ENCODE measurements around the gene LMNA. TPM values are rescaled to one million over a fixed set of nuclear protein-coding genes. Genes with fewer than 3 reads are reported as not detected.

The LMNA gene
- total RNA-seq, 1 donor from 2014 or later: 588 TPM

DNA sequence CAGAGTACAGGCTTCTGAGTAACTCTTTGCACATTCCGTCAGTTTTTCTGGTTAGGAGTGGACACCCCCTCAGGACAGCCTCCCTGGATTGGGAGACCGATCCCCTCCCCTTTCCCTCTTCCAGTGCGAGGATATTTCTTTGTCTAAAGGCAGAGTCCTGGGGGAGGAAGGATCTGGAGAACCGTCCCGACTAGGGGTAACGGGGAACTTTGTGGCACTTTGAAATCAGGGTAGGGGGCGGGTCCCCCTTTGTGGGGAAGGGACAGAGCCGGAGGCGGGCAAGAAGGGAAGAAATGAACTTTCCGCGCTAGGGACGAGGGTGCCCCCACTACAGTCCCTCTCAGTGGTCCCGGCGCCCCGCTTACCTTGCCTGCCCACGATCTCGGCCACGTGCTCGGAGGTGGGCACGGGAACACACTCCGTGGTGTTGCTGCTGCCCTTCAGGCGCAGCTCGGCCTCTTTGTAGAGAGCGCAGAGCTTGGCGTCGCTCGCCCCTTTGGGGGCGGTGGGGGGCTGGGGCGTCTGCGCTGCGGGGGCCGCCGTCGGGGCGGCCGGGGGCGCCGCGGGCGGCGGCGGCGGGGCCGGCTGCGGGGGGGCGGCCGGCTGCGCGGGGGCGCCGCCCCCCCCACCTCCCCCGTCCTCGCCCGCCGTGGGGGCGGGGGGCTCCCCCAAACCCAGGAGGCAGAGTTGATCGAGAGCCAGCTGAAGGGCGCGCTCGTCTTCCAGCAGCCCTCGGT lies 33.2 kb upstream of the LMNA start:
- DNase-seq (ENCODE audit: extremely low read depth, low read depth, low spot score): no peak

DNA sequence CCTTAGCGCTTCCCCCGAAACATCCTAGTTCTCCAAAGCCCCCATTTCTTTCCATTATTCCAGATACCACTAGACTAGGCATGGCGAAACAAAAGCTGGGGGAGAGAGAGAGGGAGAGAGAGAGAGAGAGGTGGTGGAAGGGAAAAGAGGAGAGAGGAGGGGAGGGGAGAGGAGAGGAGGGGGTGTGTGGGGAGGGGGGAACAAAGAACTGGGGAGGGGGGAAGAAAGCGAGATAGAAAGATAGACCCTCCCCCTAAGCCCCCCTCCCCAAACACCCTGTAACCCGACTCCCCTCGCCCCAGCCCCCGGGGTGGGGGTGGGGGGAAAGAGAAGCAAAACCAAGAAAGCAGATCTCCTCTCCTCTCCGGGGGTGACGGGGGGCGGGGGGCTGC lies 32.6 kb upstream of the LMNA start:
- no peak for DNase-seq (ENCODE audit: extremely low read depth, low read depth, low spot score)

DNA sequence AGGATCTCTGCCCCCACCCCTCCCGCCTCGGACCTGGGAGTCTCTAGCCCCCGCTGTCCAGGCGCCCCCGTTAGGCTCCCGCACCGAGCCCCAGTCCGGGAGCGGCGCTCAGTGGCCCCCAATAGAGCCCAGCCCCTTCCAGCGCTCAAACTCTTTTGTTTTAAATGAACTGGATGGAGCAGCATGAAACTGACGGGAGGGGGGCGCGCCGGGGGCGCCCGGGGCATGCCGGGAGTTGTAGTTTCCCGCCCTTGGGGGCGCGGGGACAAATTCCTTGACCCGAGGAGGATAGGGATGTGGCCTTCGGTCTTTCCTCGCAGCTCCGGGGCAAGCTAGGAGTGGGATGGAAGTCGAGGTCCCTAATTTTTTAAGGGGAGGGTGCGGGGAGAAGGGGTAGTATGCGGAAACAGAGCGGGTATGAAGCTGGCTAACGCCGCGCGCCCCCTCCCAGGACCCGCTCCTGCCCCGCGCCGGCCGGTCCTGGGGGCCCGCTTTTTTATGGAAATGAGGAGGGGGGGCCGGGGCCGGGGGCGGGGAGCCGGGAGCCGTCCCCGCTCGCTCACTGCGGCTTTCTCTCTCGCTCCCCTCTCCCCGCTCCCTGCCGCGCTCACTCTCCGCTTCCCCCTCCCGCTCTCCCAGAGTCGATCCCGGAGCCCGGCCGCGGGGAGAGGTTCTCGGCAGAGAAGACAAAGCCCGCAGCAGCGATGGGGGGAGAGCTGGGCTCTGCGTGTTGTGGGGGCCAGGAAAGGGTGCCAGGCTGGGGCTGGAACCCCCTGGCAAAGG lies 32.0 kb upstream of the LMNA start, which contains the start of gene MEX3A:
Gene MEX3A (minus strand): TSS at position 157 of the 783 bp plus-strand sequence. CDS start 467 bp downstream, outside the sequence.
- no peak for DNase-seq (ENCODE audit: extremely low read depth, low read depth, low spot score)

DNA sequence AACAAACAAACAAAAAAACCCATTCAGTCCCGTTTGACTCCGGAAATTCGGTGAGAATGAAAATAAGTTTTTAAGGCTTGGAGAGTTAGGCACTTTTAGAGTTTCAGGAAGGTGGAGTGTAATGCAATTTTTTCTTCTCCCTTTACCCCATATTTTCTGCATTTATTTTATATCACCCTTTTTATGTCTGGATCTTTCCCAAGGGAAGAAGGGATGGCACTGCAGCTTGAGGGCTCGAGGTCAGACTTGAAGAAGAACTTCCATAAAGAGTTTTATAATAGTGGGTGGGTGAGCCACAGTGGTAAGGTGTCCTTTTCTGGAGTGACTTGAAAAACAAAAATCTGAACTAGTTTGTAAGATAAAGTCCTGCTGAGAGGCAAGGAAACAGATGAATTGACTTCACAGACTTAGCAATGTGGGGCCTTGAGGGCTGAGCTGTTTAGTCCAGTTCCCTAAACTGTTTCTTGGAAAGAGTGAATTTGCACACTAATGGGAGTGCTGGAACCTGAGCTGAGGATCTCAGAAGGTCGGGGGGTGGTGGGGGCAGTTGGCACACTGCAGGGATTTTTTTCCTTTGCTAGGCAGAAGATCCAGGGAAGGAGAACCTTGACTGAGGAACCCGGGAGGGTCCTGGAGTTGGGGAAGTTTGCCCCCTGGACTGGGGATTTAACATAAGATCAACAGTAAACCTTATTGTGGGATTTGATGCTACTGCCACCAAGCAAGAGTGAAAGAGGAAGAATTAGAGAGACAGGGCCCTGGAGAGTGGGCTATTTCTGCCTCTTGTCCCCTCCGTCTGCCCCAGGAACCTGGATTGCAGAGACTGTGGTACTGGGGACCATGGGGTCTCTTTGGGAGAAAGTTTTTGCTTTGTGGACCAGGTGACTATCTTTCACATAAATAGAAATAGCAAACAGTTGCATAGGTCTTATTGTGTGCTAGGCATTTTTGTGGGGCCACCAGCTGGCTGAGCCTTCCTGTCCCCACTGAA lies 30.4 kb upstream of the LMNA start:
- no peak for DNase-seq (ENCODE audit: extremely low read depth, low read depth, low spot score)

DNA sequence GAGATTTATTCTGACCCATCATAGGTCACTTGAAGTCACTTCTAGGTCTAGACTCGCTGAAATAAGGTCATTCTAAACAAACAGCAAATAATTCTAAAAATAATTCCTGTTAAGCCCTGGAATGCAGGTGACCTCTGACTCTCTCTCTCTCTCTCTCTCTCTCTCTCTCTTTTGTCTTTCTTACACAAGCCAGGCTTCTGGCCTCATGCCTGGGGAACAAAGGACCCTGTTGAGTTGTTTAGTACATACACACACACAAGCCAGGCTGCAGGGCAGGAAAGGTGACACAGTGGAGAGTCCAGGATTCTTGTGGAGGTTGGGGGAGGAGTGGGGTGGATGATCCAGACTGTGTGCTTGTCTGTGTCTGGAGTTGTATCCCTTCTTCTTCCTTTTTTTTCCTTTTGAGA lies 28.3 kb upstream of the LMNA start:
- no peak for DNase-seq (ENCODE audit: extremely low read depth, low read depth, low spot score)

- DNase-seq (ENCODE audit: extremely low read depth, low read depth, low spot score): no peak
These were observed 24.8 kb upstream of the LMNA start for GRCh38 chr1:156089704-156090103.

DNA sequence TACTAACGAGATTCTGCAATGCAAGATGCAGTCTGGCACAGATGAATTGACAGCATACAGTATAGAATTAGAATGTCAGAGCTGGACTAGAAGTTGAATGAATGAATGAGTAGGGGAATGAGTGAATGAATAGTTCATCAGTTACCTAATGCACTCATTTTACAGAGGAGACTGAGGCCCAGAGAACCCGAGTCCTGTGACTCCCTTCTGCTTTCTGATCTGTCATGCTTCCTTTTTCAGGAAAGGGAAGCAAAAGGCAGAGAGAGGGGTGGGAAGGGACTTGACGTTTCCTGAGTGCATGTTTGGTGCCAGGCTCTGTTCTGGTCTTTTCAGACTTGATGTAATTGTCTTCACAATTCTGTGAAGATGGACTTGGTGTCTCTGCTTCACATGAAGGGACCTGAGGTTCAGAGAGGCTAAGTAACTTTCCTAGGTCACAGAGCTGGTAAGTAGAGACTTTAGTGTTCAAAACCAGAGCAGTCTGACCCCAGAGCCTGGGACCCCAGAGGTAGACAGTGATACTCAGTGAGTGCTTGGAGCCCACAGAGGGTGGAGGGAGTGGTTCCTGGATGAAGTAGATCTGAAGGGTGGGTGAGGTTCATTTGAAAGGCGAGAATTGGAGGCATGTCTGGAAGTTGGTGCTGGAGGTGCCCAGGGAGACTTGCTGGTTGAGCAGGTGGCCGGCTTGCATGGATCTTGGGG lies 24.2 kb upstream of the LMNA start:
- DNase-seq (ENCODE audit: extremely low read depth, low read depth, low spot score): no peak

DNA sequence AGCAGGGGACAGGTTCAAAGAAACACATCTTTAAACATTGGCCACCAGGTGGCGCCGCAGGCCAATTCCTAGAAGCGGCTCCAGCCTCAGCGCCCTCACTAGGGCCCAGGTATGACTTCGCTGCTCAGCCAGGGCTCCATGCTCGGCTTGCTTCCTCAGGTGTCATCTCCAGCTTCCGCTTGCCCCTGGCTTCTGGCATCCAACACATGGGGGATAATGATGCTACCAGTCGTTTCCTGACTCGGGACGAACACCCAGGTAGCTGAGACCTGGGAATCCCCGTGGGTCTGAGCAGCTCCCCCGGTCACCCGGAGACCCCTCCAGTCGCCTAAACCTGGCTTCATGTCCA lies 23.7 kb upstream of the LMNA start:
- no peak for DNase-seq (ENCODE audit: extremely low read depth, low read depth, low spot score)

- no peak for DNase-seq (ENCODE audit: extremely low read depth, low read depth, low spot score)
These were observed 22.9 kb upstream of the LMNA start for GRCh38 chr1:156091610-156092009.

DNA sequence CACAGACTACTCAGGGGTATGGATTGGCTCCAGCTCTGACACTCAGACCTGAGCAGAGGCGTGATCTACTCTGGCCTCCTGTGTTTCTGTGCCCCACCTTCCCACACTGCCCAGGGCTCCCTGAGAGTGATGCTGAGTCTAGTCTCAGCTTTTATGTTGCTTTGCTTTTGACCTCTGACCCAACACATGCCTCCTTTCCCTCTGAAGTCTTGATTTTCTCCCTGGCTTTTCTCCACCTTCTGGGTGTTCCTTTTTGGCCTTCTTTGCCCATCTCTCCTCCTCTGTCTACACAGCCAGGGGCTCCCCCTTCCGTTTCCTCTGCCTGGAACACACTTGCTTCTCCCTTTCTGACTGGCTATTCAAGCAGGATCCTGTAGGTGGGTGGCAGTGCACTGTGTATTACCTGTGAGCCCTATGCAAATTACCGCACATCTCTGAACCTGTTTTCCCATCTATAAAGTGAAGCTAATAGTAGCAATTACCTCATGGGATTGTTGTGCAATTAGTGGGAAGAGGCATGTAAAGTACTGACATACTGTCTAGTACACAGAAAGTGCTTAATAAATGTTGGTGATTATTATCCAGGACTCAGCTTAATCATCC lies 18.5 kb upstream of the LMNA start:
- no peak for DNase-seq (ENCODE audit: extremely low read depth, low read depth, low spot score)

GRCh38 chr1:156096640-156097391 lies 17.7 kb upstream of the LMNA start:
- DNase-seq (ENCODE audit: extremely low read depth, low read depth, low spot score): no peak

GRCh38 chr1:156097499-156098178 lies 16.9 kb upstream of the LMNA start:
- DNase-seq (ENCODE audit: extremely low read depth, low read depth, low spot score): no peak

GRCh38 chr1:156098784-156099183 lies 15.7 kb upstream of the LMNA start:
- DNase-seq (ENCODE audit: extremely low read depth, low read depth, low spot score): no peak

DNA sequence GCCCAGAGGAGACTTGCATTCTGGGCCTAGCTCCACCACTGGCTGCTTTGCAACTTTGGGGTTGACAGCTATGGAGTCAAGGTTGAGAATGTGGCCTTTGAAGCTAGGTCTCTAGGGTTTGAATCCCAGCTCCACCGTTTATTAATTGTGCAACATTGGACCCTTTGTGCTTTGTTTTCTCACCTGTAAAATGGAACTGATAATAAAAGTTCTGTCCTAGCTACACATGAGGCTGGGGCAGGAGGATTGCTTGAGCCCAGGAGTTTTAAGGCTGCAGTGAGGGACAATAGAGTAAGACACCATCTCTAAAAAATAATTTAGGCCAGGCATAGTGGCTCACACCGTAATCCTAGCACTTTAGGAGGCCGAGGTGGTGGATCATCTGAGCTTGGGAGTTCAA lies 15.2 kb upstream of the LMNA start:
- no peak for DNase-seq (ENCODE audit: extremely low read depth, low read depth, low spot score)

DNA sequence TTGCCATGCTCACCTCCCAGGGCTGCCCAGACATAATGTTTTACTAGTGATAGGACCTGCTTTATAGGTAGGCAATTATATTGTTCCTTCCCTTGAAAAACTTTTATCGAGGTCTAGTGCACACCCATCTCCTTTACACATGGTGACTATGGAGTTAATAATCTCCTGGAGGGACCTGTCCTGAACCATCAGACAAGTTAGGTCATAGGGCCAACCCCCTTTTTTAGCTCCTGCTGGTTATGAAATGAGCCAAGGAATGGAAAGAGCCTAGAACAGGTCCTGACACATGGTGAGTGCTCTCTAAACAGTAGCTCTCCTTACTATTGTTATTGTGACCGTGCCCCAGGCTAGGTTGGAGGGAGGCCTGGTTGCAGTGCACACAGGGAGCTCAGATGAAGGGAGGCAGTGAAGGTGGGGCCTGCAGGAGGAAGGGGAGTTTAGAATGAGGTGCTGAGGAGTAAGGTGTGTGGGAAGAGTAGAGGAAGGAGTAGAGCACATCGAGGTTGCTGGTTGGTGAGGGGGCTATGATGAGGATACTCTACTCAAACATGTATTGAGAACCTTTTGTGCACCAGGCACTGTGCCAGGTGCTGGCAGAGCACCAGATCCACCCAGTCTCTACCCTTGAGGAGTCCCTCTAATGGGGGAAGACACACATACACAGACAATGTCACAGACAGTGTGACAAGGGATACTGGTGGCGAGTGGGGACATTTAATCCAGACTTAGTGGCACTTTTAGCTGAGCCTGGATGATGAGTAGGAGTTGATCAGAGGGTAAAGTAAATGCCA lies 14.1 kb upstream of the LMNA start:
- DNase-seq (ENCODE audit: extremely low read depth, low read depth, low spot score): no peak

DNA sequence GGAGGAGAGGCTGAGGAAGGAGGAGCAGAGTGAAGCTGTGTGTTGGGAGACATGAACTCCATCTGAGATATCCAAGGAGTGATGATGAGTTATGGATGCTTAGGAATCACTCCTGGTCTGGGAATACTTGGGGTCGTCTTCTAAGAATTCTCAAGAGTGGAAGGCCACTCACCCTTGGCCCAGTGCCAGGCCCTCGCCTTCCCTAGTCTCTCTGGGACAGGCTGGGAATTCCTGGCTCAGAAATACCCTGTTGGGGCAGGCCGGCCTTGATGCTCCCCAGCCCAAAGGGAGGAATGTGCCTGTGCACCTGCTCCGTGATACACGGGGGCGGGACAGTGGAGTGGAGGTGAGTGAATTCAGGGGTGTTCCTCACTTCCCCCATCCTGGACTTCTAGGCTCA lies 12.6 kb upstream of the LMNA start:
- no peak for DNase-seq (ENCODE audit: extremely low read depth, low read depth, low spot score)

- DNase-seq (ENCODE audit: extremely low read depth, low read depth, low spot score): no peak
These were observed 11.6 kb upstream of the LMNA start for GRCh38 chr1:156102633-156103511.
